ENCODE results near the gene NELFB. TPM values are rescaled to one million over a fixed set of nuclear protein-coding genes. Genes with fewer than 3 reads are reported as not detected.

NELFB gene
- total and polyA plus RNA-seq, 2 experiments from 2014 or later: 73.3 to 78.2 TPM

- Histone ChIP-seq H3K4me3 (no peak overlapping the region), H3K36me3 (peaks cover 14% of the 10 kb centered on the region), H3K9me3 (ENCODE audit: low read depth) (no peaks in the 10 kb centered on the region), H3K27ac (no peak overlapping the region), H3K4me1 (ENCODE audit: low read depth) (no peaks in the 10 kb centered on the region), H3K27me3 (no peaks in the 10 kb centered on the region)
- TF ChIP-seq, protein P1, sequence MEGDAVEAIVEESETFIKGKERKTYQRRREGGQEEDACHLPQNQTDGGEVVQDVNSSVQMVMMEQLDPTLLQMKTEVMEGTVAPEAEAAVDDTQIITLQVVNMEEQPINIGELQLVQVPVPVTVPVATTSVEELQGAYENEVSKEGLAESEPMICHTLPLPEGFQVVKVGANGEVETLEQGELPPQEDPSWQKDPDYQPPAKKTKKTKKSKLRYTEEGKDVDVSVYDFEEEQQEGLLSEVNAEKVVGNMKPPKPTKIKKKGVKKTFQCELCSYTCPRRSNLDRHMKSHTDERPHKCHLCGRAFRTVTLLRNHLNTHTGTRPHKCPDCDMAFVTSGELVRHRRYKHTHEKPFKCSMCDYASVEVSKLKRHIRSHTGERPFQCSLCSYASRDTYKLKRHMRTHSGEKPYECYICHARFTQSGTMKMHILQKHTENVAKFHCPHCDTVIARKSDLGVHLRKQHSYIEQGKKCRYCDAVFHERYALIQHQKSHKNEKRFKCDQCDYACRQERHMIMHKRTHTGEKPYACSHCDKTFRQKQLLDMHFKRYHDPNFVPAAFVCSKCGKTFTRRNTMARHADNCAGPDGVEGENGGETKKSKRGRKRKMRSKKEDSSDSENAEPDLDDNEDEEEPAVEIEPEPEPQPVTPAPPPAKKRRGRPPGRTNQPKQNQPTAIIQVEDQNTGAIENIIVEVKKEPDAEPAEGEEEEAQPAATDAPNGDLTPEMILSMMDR (IDR thresholded peaks at IDR 0.05; ENCODE audit: low read depth, low read length): no peak
- no peak for DNase-seq (ENCODE audit: low read depth in 1 of 2, low spot score in 1 of 2)
Measured at GRCh38 chr9:137266585-137267453, 11.7 kb downstream of the NELFB start.

DNA sequence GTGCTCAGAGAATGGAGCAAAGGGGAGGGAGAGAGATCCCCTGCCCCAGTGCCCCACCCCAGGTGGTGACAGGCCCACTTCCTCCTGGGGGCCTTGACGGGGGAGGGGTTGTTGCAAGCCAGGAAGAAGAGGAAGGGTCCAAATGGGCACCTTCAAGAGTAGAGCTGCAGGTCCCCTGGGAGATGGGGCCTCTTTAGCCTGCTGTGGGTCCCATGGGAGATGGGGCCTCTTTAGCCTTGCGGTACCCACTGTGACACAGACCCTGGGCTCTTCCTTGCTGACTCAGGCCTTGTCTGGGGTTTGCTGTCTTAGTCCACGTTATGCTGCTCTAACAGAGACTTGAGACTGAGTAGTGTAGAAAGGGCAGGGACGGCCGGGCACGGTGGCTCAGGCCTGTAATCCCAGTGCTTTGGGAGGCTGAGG, 12.8 kb downstream of the NELFB start:
- no peak overlapping the region for H3K27ac ChIP-seq
- no peaks in the 10 kb centered on the region for H3K27me3 ChIP-seq
- H3K4me1 ChIP-seq (ENCODE audit: low read depth): no peaks in the 10 kb centered on the region
- H3K4me3 ChIP-seq: no peak overlapping the region
- no peaks in the 10 kb centered on the region for H3K9me3 ChIP-seq (ENCODE audit: low read depth)
- TF ChIP-seq, protein P1 (IDR thresholded peaks at IDR 0.05; ENCODE audit: low read depth, low read length): no peak
- H3K36me3 ChIP-seq: peaks cover 17% of the 10 kb centered on the region
- no peak for DNase-seq (ENCODE audit: low read depth in 1 of 2, low spot score in 1 of 2)

GRCh38 chr9:137268538-137269201, 13.5 kb downstream of the NELFB start:
- H3K27ac ChIP-seq: no peak overlapping the region
- TF ChIP-seq, protein P1 (IDR thresholded peaks at IDR 0.05; ENCODE audit: low read depth, low read length): no peak

GRCh38 chr9:137269231-137269772, 14.2 kb downstream of the NELFB start:
- Histone ChIP-seq H3K27ac (no peak overlapping the region), H3K27me3 (no peaks in the 10 kb centered on the region), H3K9me3 (ENCODE audit: low read depth) (no peaks in the 10 kb centered on the region), H3K4me1 (ENCODE audit: low read depth) (no peaks in the 10 kb centered on the region), H3K36me3 (peaks cover 14% of the 10 kb centered on the region), H3K4me3 (no peak overlapping the region)
- TF ChIP-seq, protein P1 (IDR thresholded peaks at IDR 0.05; ENCODE audit: low read depth, low read length): no peak
- DNase-seq (ENCODE audit: low read depth in 1 of 2, low spot score in 1 of 2): no peak

More at GRCh38 chr9:137268538-137269201, 13.5 kb downstream of the NELFB start:
- no peak for DNase-seq (ENCODE audit: low read depth in 1 of 2, low spot score in 1 of 2)
- H3K4me1 ChIP-seq (ENCODE audit: low read depth): no peaks in the 10 kb centered on the region
- H3K36me3 ChIP-seq: peaks cover 17% of the 10 kb centered on the region
- no peaks in the 10 kb centered on the region for H3K27me3 ChIP-seq
- H3K4me3 ChIP-seq: no peak overlapping the region
- H3K9me3 ChIP-seq (ENCODE audit: low read depth): no peaks in the 10 kb centered on the region

- DNase-seq (ENCODE audit: low read depth in 1 of 2, low spot score in 1 of 2): no peak
- peaks cover 14% of the 10 kb centered on the region for H3K36me3 ChIP-seq
- no peaks in the 10 kb centered on the region for H3K27me3 ChIP-seq
- no peak overlapping the region for H3K4me3 ChIP-seq
- TF ChIP-seq, protein P1 (IDR thresholded peaks at IDR 0.05; ENCODE audit: low read depth, low read length): no peak
- peak overlapping the region; percentile 10 for H3K27ac ChIP-seq
- H3K4me1 ChIP-seq (ENCODE audit: low read depth): peaks cover 5% of the 10 kb centered on the region
- no peaks in the 10 kb centered on the region for H3K9me3 ChIP-seq (ENCODE audit: low read depth)
Measured at GRCh38 chr9:137270929-137271695, 16.0 kb downstream of the NELFB start.
